Measurements from ENCODE around the gene LPP. TPM values are rescaled to one million over a fixed set of nuclear protein-coding genes. Genes with fewer than 3 reads are reported as not detected.

Gene LPP
- total RNA-seq, 1 donor from 2014 or later: 210 TPM

GRCh38 chr3:188218603-188219002, 64.6 kb downstream of the LPP start:
- DNase-seq (ENCODE audit: low spot score): no peak

GRCh38 chr3:188219147-188219546, 65.2 kb downstream of the LPP start:
- DNase-seq (ENCODE audit: low spot score): no peak

GRCh38 chr3:188220097-188220788, 66.3 kb downstream of the LPP start:
- DNase-seq (ENCODE audit: low spot score): no peak

GRCh38 chr3:188220988-188221818, 67.2 kb downstream of the LPP start:
- DNase-seq (ENCODE audit: low spot score): no peak

GRCh38 chr3:188223936-188224335, 70.0 kb downstream of the LPP start:
- no peak for DNase-seq (ENCODE audit: low spot score)

GRCh38 chr3:188227442-188227841, 73.5 kb downstream of the LPP start:
- no peak for DNase-seq (ENCODE audit: low spot score)

GRCh38 chr3:188229177-188229576, 75.2 kb downstream of the LPP start:
- no peak for DNase-seq (ENCODE audit: low spot score)

- DNase-seq (ENCODE audit: low spot score): no peak
These were observed 75.8 kb downstream of the LPP start for GRCh38 chr3:188229726-188230125.

GRCh38 chr3:188230962-188231361, 77.0 kb downstream of the LPP start:
- no peak for DNase-seq (ENCODE audit: low spot score)

GRCh38 chr3:188231456-188231855, 77.5 kb downstream of the LPP start:
- DNase-seq (ENCODE audit: low spot score): no peak

GRCh38 chr3:188232656-188233055, 78.7 kb downstream of the LPP start:
- DNase-seq (ENCODE audit: low spot score): no peak

GRCh38 chr3:188233320-188233719, 79.4 kb downstream of the LPP start:
- no peak for DNase-seq (ENCODE audit: low spot score)

- no peak for DNase-seq (ENCODE audit: low spot score)
These were observed 80.2 kb downstream of the LPP start for GRCh38 chr3:188234132-188234531.

- DNase-seq (ENCODE audit: low spot score): no peak
These were observed 82.3 kb downstream of the LPP start for GRCh38 chr3:188236271-188236670.

- DNase-seq (ENCODE audit: low spot score): no peak
These were observed 85.1 kb downstream of the LPP start for GRCh38 chr3:188239035-188239434.

GRCh38 chr3:188239577-188239976, 85.6 kb downstream of the LPP start:
- DNase-seq (ENCODE audit: low spot score): no peak

- DNase-seq (ENCODE audit: low spot score): no peak
These were observed 86.4 kb downstream of the LPP start for GRCh38 chr3:188240189-188240981.

GRCh38 chr3:188241072-188241471, 87.1 kb downstream of the LPP start:
- no peak for DNase-seq (ENCODE audit: low spot score)

GRCh38 chr3:188241883-188242282, 87.9 kb downstream of the LPP start:
- no peak for DNase-seq (ENCODE audit: low spot score)

GRCh38 chr3:188242436-188243123, 88.6 kb downstream of the LPP start:
- DNase-seq (ENCODE audit: low spot score): no peak

- DNase-seq (ENCODE audit: low spot score): no peak
These were observed 89.3 kb downstream of the LPP start for GRCh38 chr3:188243124-188243795.
